GM18498 (cell line): ENCODE results near the gene SESN2.

ENCODE experiments used
- ATAC-seq: cut with Tn5 transposase; IDR thresholded peaks from one replicate; pipeline ENCODE4 v1.9.1; 2021; ENCODE audit warnings: mild to moderate bottlenecking, moderate library complexity; ENCODE audit not compliant: unreplicated experiment

Gene SESN2

GRCh38 chr1:28282426-28283407 is 23.4 kb downstream of the SESN2 start:
- ATAC-seq = no peak

- no peak for ATAC-seq
Observed at GRCh38 chr1:28286111-28286510, 26.8 kb downstream of the SESN2 start.

- ATAC-seq = no peak
Observed at GRCh38 chr1:28288487-28288886, 29.2 kb downstream of the SESN2 start.

- no peak for ATAC-seq
Observed at GRCh38 chr1:28290851-28291250, 31.5 kb downstream of the SESN2 start.

GRCh38 chr1:28291711-28292110 is 32.4 kb downstream of the SESN2 start:
- ATAC-seq = no peak

- ATAC-seq = no peak
Observed at GRCh38 chr1:28295936-28296335, 36.6 kb downstream of the SESN2 start.

- ATAC-seq = no peak
Observed at GRCh38 chr1:28296401-28297261, 37.3 kb downstream of the SESN2 start.

GRCh38 chr1:28297826-28298225 is 38.5 kb downstream of the SESN2 start:
- ATAC-seq = no peak

GRCh38 chr1:28298438-28298837 is 39.1 kb downstream of the SESN2 start:
- no peak for ATAC-seq

- ATAC-seq = no peak
Observed at GRCh38 chr1:28301368-28302174, 42.3 kb downstream of the SESN2 start.

- ATAC-seq = no peak
Observed at GRCh38 chr1:28302247-28302646, 42.9 kb downstream of the SESN2 start.

- ATAC-seq = no peak
Observed at GRCh38 chr1:28306301-28306949, 47.1 kb downstream of the SESN2 start.

- no peak for ATAC-seq
Observed at GRCh38 chr1:28308750-28309149, 49.4 kb downstream of the SESN2 start.

- no peak for ATAC-seq
Observed at GRCh38 chr1:28309702-28310101, 50.4 kb downstream of the SESN2 start.

- no peak for ATAC-seq
Observed at GRCh38 chr1:28313702-28314546, 54.6 kb downstream of the SESN2 start.

GRCh38 chr1:28314547-28314941 is 55.2 kb downstream of the SESN2 start:
- ATAC-seq = no peak

GRCh38 chr1:28317014-28317413 is 57.7 kb downstream of the SESN2 start:
- ATAC-seq = no peak

- ATAC-seq = no peak
Observed at GRCh38 chr1:28322194-28322593, 62.9 kb downstream of the SESN2 start.

- no peak for ATAC-seq
Observed at GRCh38 chr1:28323720-28324119, 64.4 kb downstream of the SESN2 start.
